Left lobe of liver (tissue), 2 donors: ENCODE results near the gene PPP3R1. TPM values are rescaled to one million over a fixed set of nuclear protein-coding genes. Genes with fewer than 3 reads are reported as not detected.

Experiments
- ATAC-seq: fragments of 200-7000 bp; cut with Tn5 transposase; one replicate; pipeline ENCODE4 v1.9.1; 2020; ENCODE audit warnings: mild to moderate bottlenecking, moderate library complexity
- DNase-seq: peaks from one replicate; pipeline ENCODE4 v3.0.0-alpha.2; 2020; ENCODE audit warnings: low spot score
- total RNA-seq: library from RNA; stranded (reverse); gene quantifications from one replicate; pipeline ENCODE4 v1.2.1, GENCODE V29; 2021
- donor health status: DM: no; HTN: no; CAD: no; lungs with moderate emphysema.
- donor health status: DM: no; HTN: yes; CAD: no.

Gene PPP3R1
- total RNA-seq, 1 donor from 2014 or later: 23.5 TPM

GRCh38 chr2:68263632-68264031 lies 11.3 kb upstream of the PPP3R1 start:
- DNase-seq (no peak), ATAC-seq (peak; percentile 82)

DNA sequence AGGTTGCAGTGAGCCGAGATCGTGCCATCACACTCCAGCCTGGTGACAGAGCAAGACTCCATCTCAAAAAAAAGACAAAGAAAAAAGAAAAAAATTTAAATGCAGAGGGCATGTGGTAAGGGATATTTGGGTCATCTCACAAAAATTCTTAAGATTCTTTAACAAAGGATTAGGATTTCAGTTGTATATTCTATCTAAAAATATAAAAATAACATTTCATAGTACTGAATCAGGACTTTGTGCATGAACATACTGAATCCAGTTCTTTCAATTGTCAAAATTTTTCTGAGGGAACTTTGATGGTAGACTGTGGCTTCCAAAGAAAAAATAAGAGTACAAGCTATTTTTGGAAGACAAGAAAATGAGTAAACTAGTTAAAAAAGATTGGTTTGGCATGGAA lies 6.5 kb upstream of the PPP3R1 start:
- ATAC-seq (no peak), DNase-seq (no peak)

DNA sequence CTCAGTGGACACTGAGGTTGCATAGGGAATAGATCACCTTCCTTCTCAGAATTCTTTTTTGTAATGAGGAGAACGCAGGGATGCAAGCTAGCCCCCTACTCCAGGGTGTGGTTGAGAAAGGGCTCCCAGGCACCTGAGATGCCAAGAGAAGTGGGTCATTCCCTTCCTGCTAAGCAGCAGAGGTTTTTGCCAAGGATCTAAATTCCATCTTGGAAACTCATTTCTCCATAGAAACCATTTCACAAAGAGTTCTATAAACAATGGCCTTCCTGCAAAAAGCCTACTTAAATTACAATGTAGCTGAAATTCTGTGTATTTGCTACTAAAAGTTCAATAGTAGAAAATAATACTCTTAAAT lies 3.7 kb upstream of the PPP3R1 start:
- no peak for DNase-seq
- ATAC-seq: no peak

DNA sequence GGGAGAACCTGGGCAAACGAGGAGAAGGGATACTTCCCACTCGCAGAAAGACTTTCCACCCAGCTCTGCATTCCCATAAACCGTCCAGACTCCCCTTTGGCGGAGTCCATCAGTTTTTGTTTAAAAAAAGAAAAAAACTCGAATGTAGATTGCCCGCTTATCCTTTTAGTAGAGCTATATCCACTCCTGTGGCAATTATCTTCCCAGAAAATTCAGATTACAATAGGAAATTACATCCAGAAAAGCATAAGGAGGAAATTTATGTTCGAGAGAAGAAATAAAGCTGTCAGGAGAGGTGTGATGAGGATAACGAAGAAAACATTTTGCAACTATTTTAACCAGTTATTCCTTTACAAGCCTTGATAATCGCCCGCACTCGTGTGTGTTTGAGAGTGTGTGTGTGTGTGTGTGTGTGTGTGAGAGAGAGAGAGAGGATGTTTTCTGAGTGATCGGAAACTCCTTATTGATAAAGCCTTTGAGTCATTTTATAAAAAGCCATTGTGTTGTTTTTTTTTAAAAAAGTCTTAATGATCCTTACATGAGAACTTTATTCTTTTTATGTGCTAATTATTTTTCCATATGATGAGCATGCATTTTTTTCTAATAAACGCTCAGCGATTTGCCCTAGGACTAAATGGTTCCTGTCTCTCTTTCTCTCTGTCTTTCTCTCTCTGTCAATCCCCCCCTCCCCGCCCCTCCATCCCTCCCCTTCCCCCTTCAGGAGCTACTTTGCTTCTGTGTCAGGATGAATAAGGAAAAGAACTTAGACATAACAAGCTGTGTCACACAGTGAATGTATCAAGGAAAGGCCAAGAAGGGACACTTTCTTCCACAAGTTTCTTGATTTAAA lies 1.1 kb upstream of the PPP3R1 start:
- no peak for ATAC-seq
- no peak for DNase-seq

GRCh38 chr2:68251855-68252399 lies 405 bp downstream of the PPP3R1 start:
- ATAC-seq (peak; percentile 4), DNase-seq (peak; percentile 60)

DNA sequence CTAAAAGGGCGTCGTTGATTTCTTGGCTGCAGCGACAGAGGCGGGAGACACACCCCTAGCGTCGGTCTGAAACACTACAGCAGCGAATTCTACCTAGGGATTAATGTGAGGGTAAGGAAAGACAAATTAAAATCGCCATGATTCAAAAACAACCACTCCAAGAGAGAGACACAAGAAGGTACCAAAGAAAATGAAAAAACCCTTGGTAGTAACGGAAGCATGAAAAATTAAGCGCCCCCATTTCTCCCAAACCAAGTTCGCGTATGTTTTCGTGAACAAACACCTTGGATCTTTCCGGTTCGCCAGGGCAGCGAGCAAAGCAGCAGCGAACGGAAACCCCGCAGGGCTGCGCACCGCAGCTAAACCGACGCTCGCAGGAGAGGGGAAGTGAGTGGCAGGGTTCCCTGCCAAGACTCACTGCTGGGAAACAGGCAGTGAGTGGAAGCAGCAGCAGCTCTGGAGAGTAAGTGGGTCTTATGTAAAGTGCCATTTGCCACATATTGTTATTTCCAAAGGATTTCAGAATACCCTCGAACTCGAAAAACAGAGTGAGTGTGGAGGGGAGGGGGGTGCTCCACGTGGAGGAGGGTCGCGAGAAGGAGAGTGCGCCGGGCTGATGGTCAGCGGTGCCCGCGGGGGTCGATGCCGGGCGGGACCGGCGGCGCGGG lies 1.0 kb downstream of the PPP3R1 start:
- DNase-seq (peak; percentile 76), ATAC-seq (peak; percentile 73)

DNA sequence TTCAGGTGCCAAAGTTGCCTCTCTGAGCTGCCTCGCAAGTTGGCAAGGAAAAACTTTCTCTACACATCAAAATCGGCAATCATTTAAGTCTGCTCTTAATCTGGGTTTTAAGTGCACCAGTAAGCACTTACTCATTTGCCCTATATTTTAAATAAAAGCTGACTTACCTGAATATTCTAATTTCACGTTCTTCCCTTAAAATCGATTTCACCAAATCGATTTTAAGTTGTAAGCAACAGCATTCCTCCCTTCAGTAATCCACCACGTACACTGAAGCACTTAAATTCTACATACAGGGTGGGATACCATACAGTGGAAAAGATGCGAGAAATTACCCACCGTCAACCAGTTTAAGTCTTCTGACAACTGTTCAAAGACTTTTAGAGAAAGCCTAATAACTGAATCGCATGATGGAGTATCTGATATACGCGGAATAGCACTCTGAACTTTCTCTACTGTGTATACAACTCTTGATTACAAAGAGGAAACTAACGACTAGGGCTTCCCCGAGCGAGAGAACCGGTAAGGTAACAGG lies 1.6 kb downstream of the PPP3R1 start:
- ATAC-seq (no peak), DNase-seq (no peak)

DNA sequence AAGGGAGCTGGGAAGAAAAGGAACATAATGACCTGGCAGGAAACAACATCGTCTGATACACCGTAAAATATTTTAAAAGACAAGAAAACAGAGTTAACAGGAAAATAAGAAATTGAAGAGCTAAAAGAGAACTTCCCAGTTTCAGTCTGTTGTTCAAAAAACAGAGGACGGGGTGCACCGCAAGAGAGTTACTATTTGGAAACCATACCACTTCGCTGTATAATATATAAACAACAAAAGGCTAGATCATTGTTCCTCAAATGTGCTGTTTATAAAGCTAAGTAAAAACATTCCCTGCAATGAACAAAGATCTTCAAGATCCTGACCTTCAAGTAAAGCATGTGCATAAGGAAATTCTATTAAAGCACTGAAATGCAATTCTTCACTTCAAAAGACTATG lies 2.1 kb downstream of the PPP3R1 start:
- DNase-seq: no peak

GRCh38 chr2:68248806-68249205 lies 3.5 kb downstream of the PPP3R1 start:
- ATAC-seq (no peak), DNase-seq (no peak)

More for the DNA sequence above, 2.1 kb downstream of the PPP3R1 start:
- ATAC-seq: no peak

DNA sequence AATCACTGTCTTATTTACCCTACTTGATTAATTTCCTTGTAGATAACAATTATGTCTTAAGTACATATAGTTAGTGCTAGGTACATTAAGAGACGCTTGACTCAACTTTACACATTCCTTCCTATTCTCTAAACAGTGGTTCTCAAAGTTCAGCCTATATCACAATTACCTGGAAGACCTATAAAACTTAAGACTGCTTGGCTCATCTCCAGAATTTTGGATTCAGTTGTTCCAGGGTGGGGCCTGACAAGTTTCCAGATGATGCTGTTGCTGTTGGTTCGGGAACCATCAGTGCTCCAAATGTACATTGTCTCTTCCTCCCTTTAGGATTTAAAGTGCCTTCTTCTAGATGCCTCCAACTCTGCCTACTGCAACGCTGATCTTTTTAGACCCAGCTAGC lies 4.0 kb downstream of the PPP3R1 start:
- DNase-seq: no peak

GRCh38 chr2:68246396-68246795 lies 5.9 kb downstream of the PPP3R1 start:
- DNase-seq (no peak), ATAC-seq (no peak)

More for the DNA sequence above, 4.0 kb downstream of the PPP3R1 start:
- ATAC-seq: no peak

DNA sequence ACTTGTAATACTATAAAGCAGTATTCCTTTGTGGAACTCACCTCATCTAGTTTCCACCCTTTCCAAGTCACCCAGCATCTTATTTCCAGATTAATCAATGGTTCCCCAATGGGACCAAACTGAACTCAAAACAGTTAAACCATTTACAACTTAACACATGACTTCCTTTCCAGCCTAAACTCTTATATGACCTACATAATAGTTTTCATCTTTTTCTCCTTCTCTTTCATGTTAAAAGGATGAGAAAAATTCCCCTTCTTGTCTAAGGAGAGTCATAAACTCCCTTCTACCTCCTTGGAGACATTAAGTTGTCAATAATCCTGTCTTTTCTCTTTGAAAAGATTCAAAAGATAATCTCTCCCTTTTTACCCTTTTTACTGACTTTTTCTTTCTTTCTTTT lies 6.7 kb downstream of the PPP3R1 start:
- DNase-seq: no peak
- no peak for ATAC-seq

GRCh38 chr2:68245066-68245465 lies 7.3 kb downstream of the PPP3R1 start:
- ATAC-seq (no peak), DNase-seq (no peak)

DNA sequence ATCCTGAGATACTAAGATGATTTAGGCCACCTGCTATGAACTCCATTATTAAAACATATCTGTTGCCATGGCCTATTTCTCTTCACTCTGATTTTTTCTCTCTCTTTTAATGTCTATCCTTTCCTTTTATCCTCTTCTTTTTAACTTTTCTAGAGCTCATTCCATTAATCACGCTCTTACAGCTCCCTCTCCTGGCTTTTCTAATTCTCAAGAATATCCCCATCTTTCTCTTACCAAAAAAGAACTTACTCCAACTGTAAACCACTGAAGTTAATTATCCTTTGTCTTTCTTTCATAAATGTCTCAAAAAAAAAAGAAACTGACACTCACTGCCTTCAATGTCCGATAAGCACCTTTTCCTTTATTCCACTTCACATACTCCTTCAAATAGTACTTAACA lies 7.9 kb downstream of the PPP3R1 start:
- DNase-seq (no peak), ATAC-seq (no peak)

- ATAC-seq: no peak
Measured at GRCh38 chr2:68241732-68242131, 10.6 kb downstream of the PPP3R1 start.

DNA sequence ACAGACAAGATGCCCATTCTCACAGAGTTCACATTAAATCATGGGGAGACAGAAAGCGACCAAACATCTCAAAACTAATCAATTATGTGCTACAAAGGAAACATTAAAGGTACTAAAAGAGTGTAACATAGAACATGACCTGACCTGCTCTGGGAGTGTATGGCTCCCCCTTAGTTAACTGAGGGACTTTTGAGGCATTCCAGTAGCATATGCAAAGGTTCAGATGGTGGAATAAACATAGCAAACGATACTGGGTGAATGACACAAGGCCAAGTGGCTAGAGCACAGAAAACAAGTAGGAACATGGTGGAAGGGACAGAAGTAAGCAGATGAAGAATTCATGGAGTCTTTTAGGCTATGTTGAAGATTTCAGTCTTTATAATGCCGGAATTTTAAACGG lies 11.9 kb downstream of the PPP3R1 start:
- no peak for ATAC-seq
- DNase-seq: no peak

More at GRCh38 chr2:68241732-68242131, 10.6 kb downstream of the PPP3R1 start:
- DNase-seq: no peak

- ATAC-seq (no peak), DNase-seq (no peak)
Measured at GRCh38 chr2:68238955-68239822, 13.1 kb downstream of the PPP3R1 start.

DNA sequence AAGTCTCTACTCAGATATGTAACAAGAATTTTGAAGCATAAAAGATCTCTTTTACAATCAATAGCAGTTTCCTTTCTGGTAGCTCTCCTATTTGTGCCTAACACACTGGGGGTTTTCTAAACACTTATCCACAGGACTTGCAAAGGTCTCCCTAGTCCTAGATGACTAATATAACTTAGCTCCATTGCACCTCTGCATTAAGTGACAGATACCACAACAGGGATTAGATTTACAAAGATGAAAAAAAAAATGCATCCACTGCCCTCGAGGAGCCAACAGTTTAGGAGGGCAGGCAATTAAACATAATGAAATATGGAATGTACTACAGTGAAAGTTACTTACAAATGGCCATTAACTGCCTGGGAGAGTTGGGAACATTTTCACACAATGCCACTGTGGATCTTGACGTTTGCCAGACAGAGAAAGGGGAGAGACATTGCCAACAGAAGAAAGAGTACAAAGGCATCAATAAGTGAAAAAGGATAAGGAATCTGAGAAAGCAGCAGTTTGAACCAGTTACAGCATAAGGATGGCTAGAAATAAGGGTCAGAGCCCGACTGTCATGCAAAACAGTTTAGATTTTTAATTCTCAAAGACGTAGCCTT lies 14.3 kb downstream of the PPP3R1 start:
- ATAC-seq: no peak

GRCh38 chr2:68237404-68237803 lies 14.9 kb downstream of the PPP3R1 start:
- no peak for ATAC-seq
- DNase-seq: no peak

More for the DNA sequence above, 14.3 kb downstream of the PPP3R1 start:
- no peak for DNase-seq

GRCh38 chr2:68236876-68237275 lies 15.5 kb downstream of the PPP3R1 start:
- no peak for ATAC-seq
- no peak for DNase-seq
